Stomach (tissue), 4 donors: ENCODE measurements around the gene TRIM37.

ENCODE experiments used
- POLR2A ChIP-seq, 4 donors: fragments of 450-650 bp; IDR thresholded peaks; one replicate each; pipeline ENCODE4 v1.6.1; 2016; ENCODE audit warnings: antibody characterized with exemption in 4 of 4, control low read depth in 2 of 4, mild to moderate bottlenecking in 1 of 4, moderate library complexity in 1 of 4
- TF ChIP-seq, protein P1 (sequence below), 7 experiments: fragments of 450-650 bp in 4 of 7; fragments of 200-600 bp in 3 of 7; sonication (generic) in 3 of 7; IDR thresholded peaks; one replicate each; pipeline ENCODE4 v1.5.1; 2016 to 2019; ENCODE audit warnings: antibody characterized with exemption in 7 of 7, control low read depth in 2 of 7, mild to moderate bottlenecking in 1 of 7

DNA sequence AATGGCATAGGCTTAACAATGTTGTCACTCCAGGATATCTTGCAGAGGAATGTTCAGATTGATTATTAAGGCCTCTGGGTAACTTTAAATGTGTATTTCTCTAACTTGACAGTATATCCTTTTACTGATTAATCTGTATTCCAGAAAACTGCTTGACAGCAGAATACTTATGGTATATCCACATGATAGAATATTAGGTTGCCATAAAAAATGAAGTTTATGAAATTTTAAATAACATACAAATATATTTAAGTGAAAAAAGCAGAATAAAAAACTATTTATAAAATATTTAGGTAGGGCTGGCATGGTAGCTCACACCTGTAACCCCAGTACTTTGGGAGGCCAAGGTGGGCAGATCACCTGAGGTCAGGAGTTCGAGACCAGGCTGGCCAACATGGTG is 106.7 kb downstream of the TRIM37 start:
- no peak for TF ChIP-seq POLR2A (IDR thresholded peaks at IDR 0.05)
- TF ChIP-seq, protein P1, sequence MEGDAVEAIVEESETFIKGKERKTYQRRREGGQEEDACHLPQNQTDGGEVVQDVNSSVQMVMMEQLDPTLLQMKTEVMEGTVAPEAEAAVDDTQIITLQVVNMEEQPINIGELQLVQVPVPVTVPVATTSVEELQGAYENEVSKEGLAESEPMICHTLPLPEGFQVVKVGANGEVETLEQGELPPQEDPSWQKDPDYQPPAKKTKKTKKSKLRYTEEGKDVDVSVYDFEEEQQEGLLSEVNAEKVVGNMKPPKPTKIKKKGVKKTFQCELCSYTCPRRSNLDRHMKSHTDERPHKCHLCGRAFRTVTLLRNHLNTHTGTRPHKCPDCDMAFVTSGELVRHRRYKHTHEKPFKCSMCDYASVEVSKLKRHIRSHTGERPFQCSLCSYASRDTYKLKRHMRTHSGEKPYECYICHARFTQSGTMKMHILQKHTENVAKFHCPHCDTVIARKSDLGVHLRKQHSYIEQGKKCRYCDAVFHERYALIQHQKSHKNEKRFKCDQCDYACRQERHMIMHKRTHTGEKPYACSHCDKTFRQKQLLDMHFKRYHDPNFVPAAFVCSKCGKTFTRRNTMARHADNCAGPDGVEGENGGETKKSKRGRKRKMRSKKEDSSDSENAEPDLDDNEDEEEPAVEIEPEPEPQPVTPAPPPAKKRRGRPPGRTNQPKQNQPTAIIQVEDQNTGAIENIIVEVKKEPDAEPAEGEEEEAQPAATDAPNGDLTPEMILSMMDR (IDR thresholded peaks at IDR 0.05): no peak
